ENCODE results near the gene WDR37. TPM values are rescaled to one million over a fixed set of nuclear protein-coding genes. Genes with fewer than 3 reads are reported as not detected.

The WDR37 gene
- total and polyA plus RNA-seq, 2 donors (not counting 1 experiment from before 2014, with no cell fraction given): 17.3 to 33.2 TPM

- TF ChIP-seq EZH2 (IDR thresholded peaks at IDR 0.05; ENCODE audit: borderline replicate concordance, insufficient read depth, low read depth, low read length, poor library complexity, severe bottlenecking): no peak
- Histone ChIP-seq H3K9me3 (ENCODE audit: control extremely low read depth in 1 of 3, control insufficient read depth in 2 of 3, insufficient read depth in 1 of 3, low read length in 2 of 3) (no peaks in the 10 kb centered on the region), H3K9ac (ENCODE audit: low read length) (no peak overlapping the region), H3K79me2 (ENCODE audit: control insufficient read depth, insufficient read depth, low read length) (peaks cover 10% of the 10 kb centered on the region), H2AFZ (ENCODE audit: insufficient read depth, low read depth, low read length, poor library complexity, severe bottlenecking) (no peak overlapping the region), H3K4me2 (replicated peaks; ENCODE audit: low read depth, low read length, poor library complexity, severe bottlenecking) (no peak overlapping the region), H3K27ac (ENCODE audit: low read length in 2 of 2) (no peak overlapping the region), H3K4me3 (ENCODE audit: control extremely low read depth in 1 of 5, extremely low read depth in 1 of 5, insufficient read depth in 1 of 5, low read depth in 2 of 5, low read length in 4 of 5) (no peak overlapping the region), H3K36me3 (replicated peaks in 1 of 2; ENCODE audit: control extremely low read depth in 1 of 2, control insufficient read depth in 1 of 2, extremely low read depth in 1 of 2, insufficient read depth in 2 of 2, low read length in 1 of 2) (peaks cover 0 to 82% of the 10 kb centered on the region in 2 experiments), H3K4me1 (ENCODE audit: control insufficient read depth in 2 of 2, insufficient read depth in 2 of 2, low read length in 2 of 2) (no peaks in the 10 kb centered on the region), H4K20me1 (ENCODE audit: control insufficient read depth, insufficient read depth, low read length, poor library complexity, severe bottlenecking) (peaks cover 18% of the 10 kb centered on the region), H3K27me3 (replicated peaks in 1 of 4; ENCODE audit: control extremely low read depth in 1 of 4, control insufficient read depth in 3 of 4, insufficient read depth in 4 of 4, low read length in 3 of 4) (no peaks in the 10 kb centered on the region)
- Mint-ChIP-seq H3K4me3 (no peak overlapping the region), H3K9me3 (ENCODE audit: insufficient read depth) (no peaks in the 10 kb centered on the region), H3K27me3 (no peaks in the 10 kb centered on the region), H3K4me1 (no peaks in the 10 kb centered on the region), H3K27ac (no peak overlapping the region)
- POLR2A ChIA-PET: no interaction called here
- CTCF ChIA-PET: no interaction called here
- WGBS (ENCODE audit: insufficient coverage): 100% methylated on average over 1 of the region's 2 CpGs
- ATAC-seq (ENCODE audit: low read depth) (no peak), DNase-seq (no peak)
- intact Hi-C loops (cut with micrococcal nuclease): no loop called here
These were observed 46.6 kb downstream of the WDR37 start for GRCh38 chr10:1102831-1103230.

- Histone ChIP-seq H4K20me1 (ENCODE audit: control insufficient read depth, insufficient read depth, low read length, poor library complexity, severe bottlenecking) (peaks cover 17% of the 10 kb centered on the region), H3K36me3 (replicated peaks in 1 of 2; ENCODE audit: control extremely low read depth in 1 of 2, control insufficient read depth in 1 of 2, extremely low read depth in 1 of 2, insufficient read depth in 2 of 2, low read length in 1 of 2) (peaks cover 1 to 87% of the 10 kb centered on the region in 2 experiments)
- ATAC-seq (ENCODE audit: low read depth): no peak
These were observed 47.4 kb downstream of the WDR37 start for GRCh38 chr10:1103551-1103950.

More at GRCh38 chr10:1103551-1103950, 47.4 kb downstream of the WDR37 start:
- H3K27me3 ChIP-seq (replicated peaks in 1 of 4; ENCODE audit: control extremely low read depth in 1 of 4, control insufficient read depth in 3 of 4, insufficient read depth in 4 of 4, low read length in 3 of 4): no peaks in the 10 kb centered on the region
- no peak for DNase-seq
- peaks cover 10% of the 10 kb centered on the region for H3K79me2 ChIP-seq (ENCODE audit: control insufficient read depth, insufficient read depth, low read length)
- no peak overlapping the region for H3K9ac ChIP-seq (ENCODE audit: low read length)
- no peak overlapping the region for H3K4me2 ChIP-seq (replicated peaks; ENCODE audit: low read depth, low read length, poor library complexity, severe bottlenecking)
- H3K9me3 ChIP-seq (ENCODE audit: control extremely low read depth in 1 of 3, control insufficient read depth in 2 of 3, insufficient read depth in 1 of 3, low read length in 2 of 3): no peaks in the 10 kb centered on the region
- H3K4me1 ChIP-seq (ENCODE audit: control insufficient read depth in 2 of 2, insufficient read depth in 2 of 2, low read length in 2 of 2): no peaks in the 10 kb centered on the region
- intact Hi-C loops (cut with micrococcal nuclease): no loop called here
- no peak overlapping the region for H3K27ac ChIP-seq (ENCODE audit: low read length in 2 of 2)
- Mint-ChIP-seq H3K27me3 (no peaks in the 10 kb centered on the region), H3K4me1 (no peaks in the 10 kb centered on the region), H3K9me3 (ENCODE audit: insufficient read depth) (no peaks in the 10 kb centered on the region), H3K4me3 (no peak overlapping the region), H3K27ac (no peak overlapping the region)
- TF ChIP-seq EZH2 (IDR thresholded peaks at IDR 0.05; ENCODE audit: borderline replicate concordance, insufficient read depth, low read depth, low read length, poor library complexity, severe bottlenecking) (no peak), CTCF (IDR thresholded peaks at IDR 0.05) (no peak)
- no peak overlapping the region for H3K4me3 ChIP-seq (ENCODE audit: control extremely low read depth in 1 of 5, extremely low read depth in 1 of 5, insufficient read depth in 1 of 5, low read depth in 2 of 5, low read length in 4 of 5)
- CTCF ChIA-PET: no interaction called here
- H2AFZ ChIP-seq (ENCODE audit: insufficient read depth, low read depth, low read length, poor library complexity, severe bottlenecking): no peak overlapping the region
- WGBS (ENCODE audit: insufficient coverage): 99% methylated on average over 17 of the region's 18 CpGs
- POLR2A ChIA-PET: no interaction called here

Data from B cell (primary cell).